A549 (cell line): ENCODE results near the gene DBF4B. TPM values are rescaled to one million over a fixed set of nuclear protein-coding genes. Genes with fewer than 3 reads are reported as not detected.

Experiments
- ATAC-seq, 2 experiments: fragments of 200-7000 bp in 1 of 2; fragments of >200 bp in 1 of 2; cut with Nextera tagmentation in 1 of 2; cut with Tn5 transposase in 1 of 2; 3 replicates each; pipeline versions ENCODE4 v1.8.0 to v1.9.1; 2018 to 2020; ENCODE audit warnings: mild to moderate bottlenecking in 1 of 2, moderate library complexity in 1 of 2
- CTCF ChIA-PET: fragments of 300-600 bp; sonication (Branson Sonifier 250); formaldehyde crosslinking; extraction: SDS; loops from one replicate; lab custom pipeline; 2021; ENCODE audit warnings: antibody characterized with exemption, inconsistent platforms; lab: Yijun Ruan, JAX
- POLR2A ChIA-PET: fragments of 350-600 bp; formaldehyde crosslinking; extraction: SDS; loops from one replicate; lab custom pipeline; 2021; ENCODE audit warnings: antibody characterized with exemption, inconsistent platforms; lab: Yijun Ruan, JAX
- DNase-seq, 2 experiments: peaks; one replicate each; pipeline versions ENCODE4 v3.0.0 to v3.0.0-alpha.2; 2011 to 2016; ENCODE audit warnings: low read depth in 1 of 2, low spot score in 1 of 2
- FAIRE-seq: peaks from 2 replicates; lab custom pipeline; 2011; peaks lifted over from hg19 to GRCh38; lab: Jason Lieb, UNC
- H3K27ac ChIP-seq, 2 experiments: fragments of >200 bp; sonication (Bioruptor Twin); formaldehyde crosslinking; 3 replicates each; pipeline ENCODE4 v1.5.1; 2016 to 2017
- H3K4me1 ChIP-seq: fragments of >200 bp; sonication (Bioruptor Twin); formaldehyde crosslinking; 3 replicates; pipeline ENCODE4 v1.6.1; 2016
- H3K4me2 ChIP-seq: fragments of >200 bp; sonication (Bioruptor Twin); formaldehyde crosslinking; 3 replicates; pipeline ENCODE4 v1.6.1; 2016
- H3K4me3 ChIP-seq: fragments of >200 bp; sonication (Bioruptor Twin); formaldehyde crosslinking; 3 replicates; pipeline ENCODE4 v1.5.1; 2016
- H3K9me3 ChIP-seq: fragments of >200 bp; sonication (Bioruptor Twin); formaldehyde crosslinking; 3 replicates; pipeline ENCODE4 v1.6.1; 2016
- ATOH8 ChIP-seq: fragments of 250-450 bp; sonication (Bioruptor Pico); IDR thresholded peaks from 2 replicates; pipeline ENCODE4 v1.5.0; 2020; ENCODE audit warnings: low read depth, mild to moderate bottlenecking, moderate library complexity
- CEBPB ChIP-seq, 2 experiments: fragments of >200 bp in 1 of 2; sonication (Bioruptor Twin) in 1 of 2; formaldehyde crosslinking in 1 of 2; IDR thresholded peaks; 2 replicates each; pipeline ENCODE4 v1.6.1; 2012 to 2016
- EHMT2 ChIP-seq: fragments of 200-600 bp; sonication (generic); IDR thresholded peaks from 2 replicates; pipeline ENCODE4 v1.6.1; 2016; ENCODE audit warnings: antibody characterized with exemption, low read depth, mild to moderate bottlenecking, moderate library complexity
- FOSB ChIP-seq: fragments of 250-450 bp; sonication (Bioruptor Pico); IDR thresholded peaks from 2 replicates; pipeline ENCODE4 v1.5.0; 2020; ENCODE audit warnings: mild to moderate bottlenecking, moderate library complexity
- FOSL2 ChIP-seq, 2 experiments: fragments of 450-650 bp in 1 of 2; fragments of >200 bp in 1 of 2; sonication (Bioruptor Twin) in 1 of 2; formaldehyde crosslinking; IDR thresholded peaks; 2 replicates each; pipeline versions ENCODE4 v1.5.0 to v1.6.1; 2016 to 2020; ENCODE audit warnings: mild to moderate bottlenecking in 1 of 2, moderate library complexity in 1 of 2
- FOXS1 ChIP-seq: fragments of 250-450 bp; sonication (Bioruptor Pico); IDR thresholded peaks from 2 replicates; pipeline ENCODE4 v1.5.0; 2020; ENCODE audit warnings: mild to moderate bottlenecking, moderate library complexity
- GATA3 ChIP-seq: IDR thresholded peaks from 2 replicates; pipeline ENCODE4 v1.6.1; 2012; ENCODE audit warnings: borderline replicate concordance
- HDAC2 ChIP-seq: fragments of 200-600 bp; sonication (generic); IDR thresholded peaks from 2 replicates; pipeline ENCODE4 v1.6.1; 2016
- HOXA7 ChIP-seq: fragments of 250-450 bp; sonication (Bioruptor Pico); IDR thresholded peaks from 2 replicates; pipeline ENCODE4 v1.5.0; 2020; ENCODE audit warnings: mild to moderate bottlenecking, moderate library complexity
- KDM1A ChIP-seq: fragments of 200-600 bp; sonication (generic); IDR thresholded peaks from 2 replicates; pipeline ENCODE4 v1.6.1; 2016; ENCODE audit warnings: low read depth, mild to moderate bottlenecking
- MAX ChIP-seq: IDR thresholded peaks from 2 replicates; pipeline ENCODE4 v1.6.1; 2012
- NPAS2 ChIP-seq: fragments of 250-450 bp; sonication (Bioruptor Pico); IDR thresholded peaks from 2 replicates; pipeline ENCODE4 v1.8.0; 2022; ENCODE audit warnings: mild to moderate bottlenecking, moderate library complexity, borderline replicate concordance
- POLR2AphosphoS2 ChIP-seq: conservative IDR thresholded peaks from 2 replicates; pipeline ENCODE4 v1.6.1; 2012; ENCODE audit warnings: low read length, improper control_type of control experiment, inconsistent platforms
- RCOR1 ChIP-seq: fragments of 150-350 bp; IDR thresholded peaks from 2 replicates; pipeline ENCODE4 v1.6.1; 2014; ENCODE audit warnings: antibody characterized with exemption, low read length, low read depth
- REST ChIP-seq: fragments of 200-600 bp; sonication (generic); IDR thresholded peaks from 2 replicates; pipeline ENCODE4 v1.6.1; 2016; ENCODE audit warnings: antibody characterized with exemption, mild to moderate bottlenecking, moderate library complexity
- RFX5 ChIP-seq: fragments of 450-650 bp; IDR thresholded peaks from 2 replicates; pipeline ENCODE4 v1.7.1; 2014; ENCODE audit warnings: antibody characterized with exemption, mild to moderate bottlenecking, moderate library complexity
- RNF2 ChIP-seq: fragments of 200-600 bp; sonication (generic); IDR thresholded peaks from 2 replicates; pipeline ENCODE4 v1.6.1; 2016; ENCODE audit warnings: low read depth, mild to moderate bottlenecking, antibody characterized with exemption, moderate library complexity, borderline replicate concordance
- USF2 ChIP-seq: fragments of 450-650 bp; IDR thresholded peaks from 2 replicates; pipeline ENCODE4 v1.6.1; 2014; ENCODE audit warnings: antibody characterized with exemption
- ZC3H11A ChIP-seq: fragments of 450-650 bp; IDR thresholded peaks from 2 replicates; pipeline ENCODE4 v1.6.1; 2014; ENCODE audit warnings: antibody characterized with exemption, mild to moderate bottlenecking
- WGBS: methylation state at CpG from one replicate; pipeline ENCODE4 v1.1.6; 2017; ENCODE audit errors: missing lambda C conversion rate; 5-methylcytosine and 5-hydroxymethylcytosine counted together
- polyA plus RNA-seq, 4 experiments: library from polyadenylated mRNA; depleted of rRNA in 3 of 4; stranded (reverse); fragments of >200 nt; fragmentation: RNase III in 1 of 4; extraction: RNeasy Plus Mini Kit Qiagen cat#74134 plus additional on column Dnase treatment in 1 of 4; gene quantifications; 2 replicates in 3 of 4; 3 replicates in 1 of 4; pipeline ENCODE4 v1.2.3, GENCODE V29; 2011 to 2017
- TF ChIP-seq, protein P1 (sequence below): fragments of >200 bp; sonication (Bioruptor Twin); formaldehyde crosslinking; IDR thresholded peaks from 3 replicates; pipeline ENCODE4 v1.6.1; 2016
- TF ChIP-seq, protein P2 (sequence below): IDR thresholded peaks from 2 replicates; pipeline ENCODE4 v1.6.1; 2012

The DBF4B gene
- polyA plus RNA-seq, 2 of the 4 experiments (the other 2 are of a cell fraction): 16.9 to 32.3 TPM

DNA sequence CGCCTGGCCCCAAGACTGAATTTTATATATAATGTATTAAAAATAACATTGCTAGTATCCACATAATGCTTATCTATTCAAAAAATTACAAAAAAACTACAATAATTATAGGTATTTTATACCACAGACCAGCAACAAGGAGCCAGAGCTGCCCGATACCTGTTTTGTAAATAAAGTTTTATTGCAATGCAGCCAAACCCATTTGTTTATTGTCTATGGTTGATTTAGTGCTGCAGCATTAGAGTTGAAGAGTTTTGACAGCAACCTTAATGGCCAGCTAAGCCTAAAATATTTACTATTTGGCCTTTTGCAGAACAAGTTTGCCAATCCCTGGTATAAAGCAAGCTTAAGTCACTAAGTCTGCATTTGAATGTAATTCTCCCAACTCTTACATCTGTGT lies 46.6 kb upstream of the DBF4B start:
- no peak overlapping the region for H3K27ac ChIP-seq
- POLR2A ChIA-PET: no interaction called here
- FAIRE-seq: no peak

DNA sequence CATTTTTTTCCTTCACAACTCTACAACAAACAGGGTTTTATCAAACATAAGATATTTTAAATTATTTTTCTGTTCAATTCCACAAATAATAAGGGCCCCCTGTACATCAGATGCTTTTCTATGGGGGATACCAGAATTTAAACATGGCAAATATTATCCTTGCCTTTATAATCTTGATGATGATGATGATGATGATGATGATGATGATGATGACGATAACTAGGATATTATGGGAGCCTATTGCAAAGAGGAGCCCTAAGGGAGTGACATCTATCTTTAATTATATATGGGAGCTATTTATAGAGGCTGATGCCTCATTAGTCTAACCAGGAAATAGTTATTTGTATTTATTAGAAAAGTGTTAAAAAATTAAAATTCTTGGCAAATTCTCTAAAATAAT lies 45.4 kb upstream of the DBF4B start:
- FAIRE-seq (no peak), DNase-seq (no peak), ATAC-seq (no peak)
- Histone ChIP-seq H3K27ac (no peak overlapping the region), H3K4me2 (no peak overlapping the region), H3K9me3 (no peaks in the 10 kb centered on the region), H3K4me1 (no peaks in the 10 kb centered on the region), H3K4me3 (no peak overlapping the region)
- ChIA-PET POLR2A (interaction anchor here (0.5 kb wide), 1 partner anchor 8 kb away, joined by 5 read pairs; no protein-coding TSS in a partner anchor), CTCF (interaction anchor here (0.8 to 1.7 kb wide), 4 partner anchors 8 to 129 kb away, joined by 3 to 6 read pairs (median 4); no protein-coding TSS in a partner anchor)
- 91% methylated on average over 1 of the region's 1 CpG for WGBS
- no peak for TF ChIP-seq ZC3H11A
- no peak for TF ChIP-seq CEBPB (IDR thresholded peaks at IDR 0.05)
- TF ChIP-seq FOSL2 (IDR thresholded peaks at IDR 0.05): no peak
- no peak for TF ChIP-seq FOSL2 (CRISPR knock-in tag; IDR thresholded peaks at IDR 0.05)
- no peak for TF ChIP-seq HDAC2
- TF ChIP-seq MAX: no peak
- TF ChIP-seq REST: no peak
- TF ChIP-seq POLR2AphosphoS2: no peak
- no peak for TF ChIP-seq USF2
- TF ChIP-seq RCOR1: no peak
- no peak for TF ChIP-seq EHMT2
- TF ChIP-seq ATOH8: no peak
- TF ChIP-seq, protein P1, sequence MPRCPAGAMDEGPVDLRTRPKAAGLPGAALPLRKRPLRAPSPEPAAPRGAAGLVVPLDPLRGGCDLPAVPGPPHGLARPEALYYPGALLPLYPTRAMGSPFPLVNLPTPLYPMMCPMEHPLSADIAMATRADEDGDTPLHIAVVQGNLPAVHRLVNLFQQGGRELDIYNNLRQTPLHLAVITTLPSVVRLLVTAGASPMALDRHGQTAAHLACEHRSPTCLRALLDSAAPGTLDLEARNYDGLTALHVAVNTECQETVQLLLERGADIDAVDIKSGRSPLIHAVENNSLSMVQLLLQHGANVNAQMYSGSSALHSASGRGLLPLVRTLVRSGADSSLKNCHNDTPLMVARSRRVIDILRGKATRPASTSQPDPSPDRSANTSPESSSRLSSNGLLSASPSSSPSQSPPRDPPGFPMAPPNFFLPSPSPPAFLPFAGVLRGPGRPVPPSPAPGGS: no peak
- TF ChIP-seq HOXA7 (CRISPR knock-in tag): no peak
- TF ChIP-seq, protein P2, sequence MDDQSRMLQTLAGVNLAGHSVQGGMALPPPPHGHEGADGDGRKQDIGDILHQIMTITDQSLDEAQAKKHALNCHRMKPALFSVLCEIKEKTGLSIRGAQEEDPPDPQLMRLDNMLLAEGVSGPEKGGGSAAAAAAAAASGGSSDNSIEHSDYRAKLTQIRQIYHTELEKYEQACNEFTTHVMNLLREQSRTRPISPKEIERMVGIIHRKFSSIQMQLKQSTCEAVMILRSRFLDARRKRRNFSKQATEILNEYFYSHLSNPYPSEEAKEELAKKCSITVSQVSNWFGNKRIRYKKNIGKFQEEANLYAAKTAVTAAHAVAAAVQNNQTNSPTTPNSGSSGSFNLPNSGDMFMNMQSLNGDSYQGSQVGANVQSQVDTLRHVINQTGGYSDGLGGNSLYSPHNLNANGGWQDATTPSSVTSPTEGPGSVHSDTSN: no peak
- TF ChIP-seq GATA3: no peak
- no peak for TF ChIP-seq FOSB
- TF ChIP-seq RNF2: no peak

More for the DNA sequence above, 46.6 kb upstream of the DBF4B start:
- Histone ChIP-seq H3K4me1 (no peaks in the 10 kb centered on the region), H3K4me3 (no peak overlapping the region), H3K4me2 (no peak overlapping the region), H3K9me3 (no peaks in the 10 kb centered on the region)
- no peak for ATAC-seq
- over 99% methylated on average over 2 of the region's 2 CpGs for WGBS
- CTCF ChIA-PET: interaction anchor here (1.0 to 2.4 kb wide), 3 partner anchors 10 to 128 kb away, joined by 3 to 7 read pairs (median 6); no protein-coding TSS in a partner anchor
- no peak for TF ChIP-seq FOSB
- no peak for TF ChIP-seq RFX5
- TF ChIP-seq KDM1A: no peak
- no peak for TF ChIP-seq RCOR1
- TF ChIP-seq, protein P1: no peak
- no peak for TF ChIP-seq NPAS2 (CRISPR knock-in tag)
- no peak for TF ChIP-seq FOXS1
- TF ChIP-seq HOXA7 (CRISPR knock-in tag): no peak
- DNase-seq: no peak
